ENCODE data around the gene HDAC4.

Gene HDAC4

DNA sequence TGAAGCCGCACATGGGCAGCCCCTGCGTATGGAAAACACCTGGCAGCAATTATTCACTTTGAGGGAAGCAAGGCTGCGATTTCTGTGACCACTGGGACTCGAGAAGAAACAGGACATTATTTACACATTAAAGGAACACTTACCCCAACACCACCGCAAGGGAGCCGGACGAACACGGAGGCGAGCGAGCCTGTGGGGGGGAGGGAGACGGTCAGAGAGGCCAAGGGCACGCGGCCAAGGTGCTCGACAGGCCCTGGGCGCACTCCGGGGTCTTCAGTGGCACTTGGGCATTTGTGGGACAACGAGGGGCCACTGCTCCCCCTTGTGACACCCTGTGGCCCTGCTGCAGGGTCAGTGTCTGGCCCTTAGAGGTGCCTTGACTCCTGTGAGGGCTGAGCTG, 306.0 kb downstream of the HDAC4 start:
- DNase-seq = no peak

DNA sequence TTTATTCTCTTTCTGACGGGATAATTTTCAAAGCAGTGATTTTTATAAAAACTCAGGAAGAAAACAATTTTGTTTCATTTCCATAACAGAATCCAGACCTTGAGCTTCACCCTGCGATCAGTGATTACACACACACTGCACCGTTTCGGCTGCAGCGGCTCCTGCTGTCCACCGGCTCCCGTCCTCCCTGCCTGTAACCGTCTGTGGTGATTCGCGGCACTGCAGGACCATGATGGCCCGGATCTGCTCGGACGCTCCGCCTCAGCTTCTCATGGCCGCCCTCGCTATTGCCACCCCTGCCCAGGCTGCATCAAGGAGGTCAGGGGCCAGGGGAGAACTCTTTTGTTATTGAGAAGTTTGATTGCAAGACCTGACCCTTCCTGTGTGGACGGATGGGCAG, 306.9 kb downstream of the HDAC4 start:
- DNase-seq = no peak

DNA sequence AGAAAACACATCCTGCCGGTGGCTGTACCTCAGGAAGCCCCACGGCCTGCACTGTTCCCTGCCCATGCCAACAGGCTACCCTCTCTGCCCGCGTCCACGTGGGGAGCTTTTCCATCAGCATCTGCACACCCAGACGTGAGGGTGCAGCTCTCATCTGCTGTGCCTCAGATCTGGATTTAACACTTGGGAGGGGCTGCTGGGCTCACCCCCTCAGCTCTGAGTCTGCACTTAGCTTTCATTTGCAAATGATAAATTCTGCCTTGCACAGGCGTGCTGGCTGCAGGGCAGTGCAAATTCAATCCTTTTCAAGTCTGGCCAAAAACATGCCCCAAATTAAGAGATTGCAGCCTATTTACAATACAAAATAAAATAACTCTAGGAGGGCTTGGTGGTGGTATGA, 307.3 kb downstream of the HDAC4 start:
- no peak for DNase-seq

DNA sequence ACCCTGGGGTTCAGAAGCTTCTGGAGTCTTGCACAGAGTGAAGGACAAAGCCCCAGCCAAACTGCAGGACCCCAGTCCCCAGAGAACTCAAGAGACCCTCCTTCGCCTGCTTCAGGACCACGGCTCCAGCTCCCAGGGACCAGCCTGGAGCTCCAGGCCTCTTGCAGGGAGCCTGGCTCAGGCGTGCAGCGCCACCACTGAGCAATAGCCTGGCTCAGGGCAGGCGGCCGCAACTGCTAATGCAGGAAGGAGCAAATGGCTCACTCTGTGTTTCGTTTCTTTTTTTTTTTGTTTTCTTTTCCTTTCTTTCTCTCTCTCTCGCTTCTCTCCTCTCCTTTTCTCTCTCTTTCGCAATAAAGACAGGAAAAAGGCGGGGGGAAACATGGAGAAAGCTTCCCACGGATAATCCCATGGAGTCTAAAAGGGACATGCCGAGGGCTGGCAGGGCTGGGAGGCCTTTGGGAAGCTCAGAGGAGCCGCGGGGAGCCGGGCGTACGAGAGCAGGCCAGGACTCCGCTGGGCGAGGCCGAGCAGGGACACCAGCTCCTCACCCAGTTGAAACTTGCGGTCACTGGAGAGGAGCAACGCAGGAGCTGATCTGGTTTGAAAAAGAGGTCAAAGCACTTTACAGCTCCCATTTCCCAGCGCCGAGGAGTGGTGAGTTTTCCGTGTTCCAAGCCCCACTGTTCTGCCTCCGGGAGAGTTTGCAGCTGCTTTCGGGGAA, 308.1 kb downstream of the HDAC4 start:
- DNase-seq = no peak

- DNase-seq = no peak
These were observed 310.9 kb downstream of the HDAC4 start for GRCh38 chr2:239089884-239090283.

DNA sequence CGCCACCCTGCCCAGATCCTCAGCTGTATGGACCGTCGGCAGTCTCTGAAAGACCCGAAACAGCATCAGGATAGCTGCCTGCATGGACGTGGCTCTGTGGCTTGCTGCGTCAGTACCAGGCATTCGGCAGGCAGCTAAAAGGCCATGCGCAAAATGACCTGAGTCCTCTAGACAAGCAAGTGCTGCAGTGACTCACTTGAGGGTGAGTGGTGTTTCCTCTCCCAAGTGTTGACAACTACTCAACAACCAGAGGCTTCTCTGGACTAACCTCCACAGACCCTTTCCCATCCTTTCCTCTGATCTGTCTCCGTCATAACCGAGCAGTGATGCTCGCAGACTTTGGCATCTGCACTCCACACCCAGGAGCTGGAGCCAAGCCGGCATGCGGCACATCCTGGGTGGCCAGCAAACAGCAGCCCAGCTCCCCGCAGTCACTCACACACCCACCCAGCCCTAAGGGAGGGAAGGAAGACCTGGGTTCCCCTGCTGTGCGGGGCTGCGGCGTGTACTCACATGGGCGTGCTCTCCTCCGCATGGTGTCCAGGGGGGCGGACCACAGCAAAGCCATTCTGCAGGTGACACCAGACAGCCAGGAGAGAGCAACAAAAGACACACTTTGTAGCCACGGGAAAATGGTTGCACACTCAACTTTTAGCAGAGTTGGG, 313.6 kb downstream of the HDAC4 start:
- no peak for DNase-seq

GRCh38 chr2:239086325-239087020, 314.3 kb downstream of the HDAC4 start:
- no peak for DNase-seq

DNA sequence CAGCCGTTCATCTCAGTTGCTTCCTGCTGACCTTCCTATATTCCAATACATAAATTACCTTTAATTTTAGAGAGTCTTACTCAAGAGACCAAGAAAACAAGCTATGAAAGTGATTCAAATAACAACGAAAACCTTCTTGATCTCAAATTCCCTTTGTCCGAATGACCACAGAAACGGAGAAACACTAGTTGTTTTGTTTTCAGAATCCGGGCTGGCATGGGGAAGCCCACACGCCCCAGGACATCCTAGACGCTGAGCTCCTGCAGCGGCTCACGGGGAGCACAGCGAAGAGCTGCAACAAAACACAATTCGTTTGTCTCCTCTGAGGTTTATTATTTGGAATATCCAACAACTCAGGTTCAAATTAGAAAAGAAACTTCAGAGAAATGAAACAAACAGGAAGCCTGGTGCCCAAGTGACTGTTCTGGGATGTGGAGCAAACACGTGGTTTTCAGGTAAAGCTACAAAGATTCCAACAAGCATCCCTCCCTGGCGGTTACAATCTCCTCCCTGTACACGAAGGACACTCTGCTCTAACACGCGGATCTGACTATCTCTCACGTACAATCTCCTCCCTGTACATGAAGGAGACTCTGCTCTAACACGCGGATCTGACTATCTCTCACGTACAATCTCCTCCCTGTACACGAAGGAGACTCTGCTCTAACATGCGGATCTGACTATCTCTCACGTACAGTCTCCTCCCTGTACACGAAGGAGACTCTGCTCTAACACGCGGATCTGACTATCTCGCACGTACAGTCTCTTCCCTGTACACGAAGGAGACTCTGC, 315.4 kb downstream of the HDAC4 start:
- no peak for DNase-seq

GRCh38 chr2:239084007-239084406, 316.8 kb downstream of the HDAC4 start:
- DNase-seq = no peak

DNA sequence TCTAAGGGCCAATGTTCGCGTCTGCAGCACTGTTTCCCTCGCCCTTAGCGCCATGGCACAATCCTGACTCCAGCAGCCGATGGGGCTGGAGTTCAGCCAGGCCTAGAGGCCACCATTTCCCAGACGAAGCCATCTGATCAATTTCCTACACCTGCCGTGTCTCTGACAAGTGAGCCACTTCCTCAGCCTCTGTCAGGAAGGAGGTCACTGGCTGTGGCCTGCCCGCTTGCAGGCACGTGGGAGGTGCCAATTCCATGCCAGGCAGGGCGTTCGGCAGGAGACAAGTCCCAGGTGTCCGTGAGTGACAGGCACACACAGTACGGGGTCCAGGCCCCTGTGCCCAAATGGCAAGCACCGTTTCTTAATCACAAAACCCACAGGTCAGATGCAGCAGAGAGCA, 318.4 kb downstream of the HDAC4 start:
- DNase-seq = no peak

GRCh38 chr2:239081622-239082021, 319.2 kb downstream of the HDAC4 start:
- DNase-seq = no peak

DNA sequence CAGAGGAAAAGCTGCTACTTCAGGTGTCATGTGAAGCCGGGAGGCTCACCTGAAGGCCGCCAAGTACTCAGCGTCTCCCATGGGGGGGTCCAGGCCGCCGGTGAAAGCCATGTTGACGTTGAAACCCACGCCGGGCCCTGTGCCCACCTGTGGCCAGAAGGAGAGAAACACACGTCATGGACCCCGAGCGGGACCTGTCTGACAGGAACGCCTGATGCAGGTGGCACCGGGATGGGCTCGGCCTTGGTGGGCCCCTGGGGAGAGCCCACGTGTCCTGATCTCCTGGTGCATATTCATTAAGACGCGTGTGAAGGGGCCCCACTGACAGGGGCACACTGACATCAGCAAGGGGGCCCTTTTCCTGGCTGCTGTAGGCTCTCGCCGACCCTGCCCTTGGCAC, 319.8 kb downstream of the HDAC4 start:
- no peak for DNase-seq

DNA sequence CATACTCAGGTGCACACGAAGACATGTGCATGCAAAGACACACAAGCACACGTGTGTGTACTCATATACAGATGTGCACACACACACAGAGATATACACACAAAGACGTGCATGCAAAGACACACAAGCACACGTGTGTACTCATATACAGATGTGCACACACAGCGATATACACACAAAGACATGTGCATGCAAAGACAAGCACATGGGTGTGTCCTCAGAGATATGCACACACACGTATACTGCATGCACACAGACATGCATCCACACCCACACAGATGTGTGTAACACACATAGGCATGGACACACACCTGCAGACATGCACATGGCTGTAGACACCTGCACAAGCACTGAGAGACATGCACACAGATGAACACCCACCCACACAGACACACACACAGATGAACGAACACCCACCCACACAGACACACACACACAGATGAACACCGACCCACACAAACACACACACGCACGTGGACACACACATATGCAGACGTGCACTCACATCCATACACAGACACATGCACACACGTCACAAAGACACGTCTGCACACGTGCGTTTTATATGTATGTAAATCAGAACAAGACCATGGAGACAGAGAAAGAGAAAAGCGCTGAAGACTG, 321.0 kb downstream of the HDAC4 start:
- DNase-seq = no peak

GRCh38 chr2:239078128-239078924, 322.5 kb downstream of the HDAC4 start:
- no peak for DNase-seq

- DNase-seq = no peak
These were observed 323.6 kb downstream of the HDAC4 start for GRCh38 chr2:239077260-239077659.

DNA sequence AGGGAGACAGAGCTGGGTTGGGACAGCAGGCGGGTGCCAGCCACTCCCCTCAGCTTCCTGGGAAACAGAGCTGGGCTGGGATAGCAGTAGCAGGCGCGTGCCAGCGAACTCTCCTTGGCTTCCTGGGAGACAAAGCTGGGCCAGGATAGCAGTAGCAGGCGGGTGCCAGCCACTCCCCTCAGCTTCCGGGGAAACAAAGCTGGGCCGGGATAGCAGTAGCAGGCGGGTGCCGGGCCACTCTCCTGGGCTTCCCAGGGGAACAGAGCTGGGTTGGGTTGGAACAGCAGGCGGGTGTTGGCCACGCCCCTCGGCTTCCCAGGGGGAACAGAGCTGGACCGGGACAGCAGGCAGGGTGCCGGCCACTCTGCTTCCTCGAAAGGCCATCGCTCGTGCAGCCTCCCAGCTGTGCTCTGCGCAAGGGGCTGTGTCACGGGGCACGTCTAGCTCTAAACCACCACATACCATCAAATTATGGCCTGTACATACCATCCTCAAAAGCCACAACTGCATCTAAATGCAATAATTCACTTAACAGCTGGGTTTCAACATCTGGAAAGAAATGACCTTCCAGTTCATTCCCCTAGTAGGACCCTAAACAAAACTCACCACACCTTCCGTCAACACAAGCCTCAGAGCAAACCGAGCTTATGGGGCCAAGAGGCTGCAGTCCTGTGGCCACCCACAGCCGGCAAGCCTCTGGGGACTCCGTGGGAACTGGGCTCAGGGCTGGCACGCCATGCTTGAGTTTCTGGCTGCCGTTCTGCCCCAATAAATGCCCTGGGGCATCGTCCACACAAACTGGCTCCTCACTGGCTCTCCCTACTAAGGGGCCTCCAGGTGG, 324.7 kb downstream of the HDAC4 start:
- DNase-seq = no peak

GRCh38 chr2:239073745-239074530, 326.9 kb downstream of the HDAC4 start:
- DNase-seq = no peak

GRCh38 chr2:239073270-239073669, 327.6 kb downstream of the HDAC4 start:
- DNase-seq = no peak

DNA sequence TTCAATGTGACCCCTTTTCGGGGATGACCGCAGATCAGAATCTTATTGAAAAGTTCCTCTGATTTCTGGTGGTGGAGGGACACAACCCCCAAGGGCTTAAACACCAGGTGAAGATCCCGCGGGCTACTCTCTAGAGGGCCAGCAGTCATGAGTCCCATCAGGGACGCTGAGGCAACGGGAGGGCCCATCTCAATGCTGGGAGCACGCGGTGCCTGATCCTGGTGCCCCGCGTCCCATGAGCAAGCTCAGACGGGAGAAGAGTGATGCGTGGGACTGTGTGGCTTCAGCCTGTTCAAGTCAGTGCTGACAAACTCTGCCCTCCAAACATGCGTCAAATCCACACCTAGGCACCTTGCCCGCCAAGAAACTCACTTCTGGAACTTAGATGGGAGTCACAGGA, 328.0 kb downstream of the HDAC4 start:
- DNase-seq = no peak

DNA sequence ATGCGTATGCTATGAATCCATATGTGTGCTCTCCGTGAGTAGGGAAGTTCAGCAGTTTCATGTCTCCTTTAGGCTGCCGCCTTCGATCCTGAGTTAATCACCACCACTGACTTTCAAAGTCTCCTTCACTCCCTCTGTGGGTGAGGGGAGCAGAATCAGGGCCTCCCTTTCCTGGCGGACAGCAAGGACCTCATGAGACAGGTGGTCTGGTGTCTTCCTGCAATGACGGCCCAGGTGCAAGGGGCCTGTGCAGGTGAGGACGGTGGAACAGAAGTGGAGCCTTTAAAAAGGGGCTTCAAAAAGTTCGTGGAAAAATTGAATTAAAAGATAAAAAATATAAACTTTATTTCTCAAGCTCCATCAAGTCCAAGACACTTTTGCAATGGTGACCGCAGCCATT, 330.4 kb downstream of the HDAC4 start:
- DNase-seq = no peak
